Astrocyte (in vitro differentiated cells and primary cell): Measurements from ENCODE around the gene KRT28.

Experiments
- CTCF ChIP-seq: IDR thresholded peaks from 2 replicates; pipeline ENCODE4 v1.5.1; 2011; ENCODE audit warnings: low read depth, mild to moderate bottlenecking, inconsistent platforms, low read length, moderate library complexity; ENCODE audit not compliant: insufficient read depth
- EZH2 ChIP-seq: IDR thresholded peaks from 2 replicates; pipeline ENCODE4 v1.6.1; 2012; ENCODE audit warnings: mild to moderate bottlenecking, low read length, inconsistent platforms; ENCODE audit not compliant: insufficient read depth

- no peak for TF ChIP-seq CTCF
- TF ChIP-seq EZH2, result no peak
These were observed 622 bp upstream of the KRT28 start for GRCh38 chr17:40800381-40800780.
